Immature natural killer cell (primary cell): ENCODE results near the gene CCNDBP1. TPM values are rescaled to one million over a fixed set of nuclear protein-coding genes. Genes with fewer than 3 reads are reported as not detected.
A peak's percentile ranks its signal among the peaks of the same experiment; 100 is the strongest.
"Not testable (repeated sequence)": the region's sequence is repeated elsewhere in the genome, so short reads cannot be mapped to it uniquely, and the experiment has no call there.

Experiments used
- DNase-seq, 3 donors: peaks; one replicate each; pipeline ENCODE4 v3.0.0; 2022; ENCODE audit warnings: mixed read lengths in 1 of 3
- H3K27ac Mint-ChIP-seq, 6 donors: one replicate each; pipeline ENCODE4 v1.8.0; 2020; ENCODE audit warnings: mixed read lengths in 6 of 6, mild to moderate bottlenecking in 5 of 6, inconsistent platforms in 4 of 6, moderate library complexity in 3 of 6
- H3K27me3 Mint-ChIP-seq, 3 donors: one replicate each; pipeline ENCODE4 v1.8.0; 2020 to 2021; ENCODE audit warnings: low read depth in 3 of 3, mild to moderate bottlenecking in 3 of 3, mixed read lengths in 3 of 3, moderate library complexity in 3 of 3, inconsistent platforms in 1 of 3
- H3K36me3 Mint-ChIP-seq, 3 donors: one replicate each; pipeline ENCODE4 v1.8.0; 2020; ENCODE audit warnings: mixed read lengths in 3 of 3, inconsistent platforms in 2 of 3, mild to moderate bottlenecking in 2 of 3
- H3K4me1 Mint-ChIP-seq, 2 donors: one replicate each; pipeline ENCODE4 v1.8.0; 2020; ENCODE audit warnings: inconsistent platforms in 2 of 2, mild to moderate bottlenecking in 2 of 2, mixed read lengths in 2 of 2, moderate library complexity in 1 of 2
- H3K4me3 Mint-ChIP-seq, 5 donors: one replicate each; pipeline ENCODE4 v1.8.0; 2020; ENCODE audit warnings: mild to moderate bottlenecking in 5 of 5, mixed read lengths in 5 of 5, inconsistent platforms in 3 of 5, moderate library complexity in 3 of 5
- H3K9me3 Mint-ChIP-seq, 6 donors: one replicate each; pipeline ENCODE4 v1.8.0; 2020; ENCODE audit warnings: mild to moderate bottlenecking in 6 of 6, mixed read lengths in 6 of 6, inconsistent platforms in 4 of 6, moderate library complexity in 3 of 6
- polyA plus RNA-seq, 3 donors: library from polyadenylated mRNA; unstranded; fragments of 300-500 nt; fragmentation: Illumina TruSeq; gene quantifications; one replicate each; pipeline ENCODE4 v1.2.3, GENCODE V29; 2021

CCNDBP1 gene, protein sequence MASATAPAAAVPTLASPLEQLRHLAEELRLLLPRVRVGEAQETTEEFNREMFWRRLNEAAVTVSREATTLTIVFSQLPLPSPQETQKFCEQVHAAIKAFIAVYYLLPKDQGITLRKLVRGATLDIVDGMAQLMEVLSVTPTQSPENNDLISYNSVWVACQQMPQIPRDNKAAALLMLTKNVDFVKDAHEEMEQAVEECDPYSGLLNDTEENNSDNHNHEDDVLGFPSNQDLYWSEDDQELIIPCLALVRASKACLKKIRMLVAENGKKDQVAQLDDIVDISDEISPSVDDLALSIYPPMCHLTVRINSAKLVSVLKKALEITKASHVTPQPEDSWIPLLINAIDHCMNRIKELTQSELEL
- 100 to 1,000 TPM; 186 to 286 (median 197) TPM for polyA plus RNA-seq

DNA sequence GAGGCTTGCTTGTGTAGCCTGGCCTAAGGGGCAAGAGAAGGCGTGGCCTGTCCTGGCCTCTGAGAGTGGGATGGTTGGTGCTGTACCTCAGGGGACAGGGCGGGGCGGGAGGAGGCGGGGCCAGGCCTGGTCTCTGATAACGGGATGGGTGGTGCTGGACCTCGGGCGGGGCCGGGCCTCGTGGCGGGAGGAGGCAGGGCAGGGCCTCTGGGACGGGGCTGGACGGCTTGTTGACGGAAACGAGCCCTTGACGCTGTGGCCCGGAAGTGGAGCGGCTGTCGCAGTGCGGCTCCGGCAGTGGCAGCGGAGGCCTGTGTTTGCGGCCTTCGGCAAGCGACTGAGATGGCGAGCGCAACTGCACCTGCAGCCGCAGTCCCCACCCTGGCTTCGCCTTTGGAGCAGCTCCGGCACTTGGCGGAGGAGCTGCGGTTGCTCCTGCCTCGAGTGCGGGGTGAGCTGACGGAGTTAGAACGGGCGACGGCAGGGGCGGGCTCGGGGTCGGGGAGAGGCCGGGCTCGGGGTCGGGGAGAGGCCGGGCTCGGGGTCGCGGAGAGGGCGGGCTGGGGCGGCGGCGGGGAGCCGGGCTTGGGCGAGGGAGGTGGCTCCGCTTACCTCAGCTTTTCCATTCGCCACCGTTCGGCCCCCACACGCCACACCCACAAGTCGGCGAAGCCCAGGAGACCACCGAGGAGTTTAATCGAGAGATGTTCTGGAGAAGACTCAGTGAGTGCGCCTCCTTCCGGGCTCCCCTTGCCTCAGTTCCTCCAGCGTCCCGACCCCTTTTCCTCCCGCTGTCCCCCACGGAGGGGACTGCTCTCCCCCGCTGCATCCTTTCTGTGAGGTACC lies at the start of gene CCNDBP1:
Gene CCNDBP1 (plus strand): TSS at position 247 of the 846 bp plus-strand sequence. CDS start 96 bp downstream, at position 343.
- peak within 1 kb of the TSS; percentile 94 to 97 (median 96) for H3K4me3 Mint-ChIP-seq
- peaks cover 10 to 26% (median 19%) of the 10 kb centered on the region in 3 donors for H3K36me3 Mint-ChIP-seq
- H3K27ac Mint-ChIP-seq: peak within 1 kb of the TSS; percentile 95 to 98 (median 96)
- no peaks in the 10 kb centered on the region for H3K9me3 Mint-ChIP-seq
- peak; percentile 91 to 93 (median 92) for DNase-seq
- H3K4me1 Mint-ChIP-seq: peaks cover 40 to 43% of the 10 kb centered on the region in 2 donors
- H3K27me3 Mint-ChIP-seq: peaks cover 4 to 17% (median 8%) of the 10 kb centered on the region in 3 donors

GRCh38 chr15:43143203-43143941 lies 41.8 kb upstream of the CCNDBP1 start:
- H3K27ac Mint-ChIP-seq: peak overlapping the region in 4 of 6 donors; percentile 13 to 53 (median 26)
- H3K36me3 Mint-ChIP-seq: peaks cover 16 to 34% (median 27%) of the 10 kb centered on the region in 3 donors
- H3K4me3 Mint-ChIP-seq: no peak overlapping the region
- peaks cover 13 to 27% of the 10 kb centered on the region in 2 donors for H3K4me1 Mint-ChIP-seq
- no peaks in the 10 kb centered on the region for H3K27me3 Mint-ChIP-seq
- no peak for DNase-seq
- no peaks in the 10 kb centered on the region for H3K9me3 Mint-ChIP-seq

DNA sequence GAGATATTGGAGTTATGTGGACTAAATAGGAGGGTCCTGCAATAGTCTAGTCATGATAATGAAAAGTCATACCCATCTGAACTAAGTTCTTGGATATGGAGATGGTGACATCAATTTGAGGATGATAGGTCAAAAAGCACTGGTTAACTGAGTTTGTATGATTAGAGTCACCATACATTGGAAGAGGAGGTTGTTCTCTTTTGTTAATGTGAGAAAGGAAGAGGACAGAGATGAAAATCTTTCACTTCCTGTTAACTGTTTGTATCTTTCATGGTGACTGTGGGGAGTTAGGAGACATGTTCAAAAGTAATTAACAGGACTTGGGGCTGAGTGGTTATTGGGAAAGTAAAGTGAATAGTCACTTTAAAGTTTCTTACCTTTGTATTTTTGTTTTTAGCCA lies 40.7 kb upstream of the CCNDBP1 start:
- peak overlapping the region; percentile 15 to 70 (median 20) for H3K27ac Mint-ChIP-seq
- no peaks in the 10 kb centered on the region for H3K9me3 Mint-ChIP-seq
- peaks cover 13 to 31% (median 22%) of the 10 kb centered on the region in 3 donors for H3K36me3 Mint-ChIP-seq
- H3K4me1 Mint-ChIP-seq: peaks cover 13 to 24% of the 10 kb centered on the region in 2 donors
- no peak overlapping the region for H3K4me3 Mint-ChIP-seq
- no peaks in the 10 kb centered on the region for H3K27me3 Mint-ChIP-seq
- DNase-seq: no peak

GRCh38 chr15:43146184-43146583 lies 39.0 kb upstream of the CCNDBP1 start:
- H3K27ac Mint-ChIP-seq: peak overlapping the region in 1 of 6 donors; percentile 11
- no peak overlapping the region for H3K4me3 Mint-ChIP-seq
- H3K4me1 Mint-ChIP-seq: peaks cover 13 to 25% of the 10 kb centered on the region in 2 donors
- no peak for DNase-seq
- H3K36me3 Mint-ChIP-seq: peaks cover 10 to 16% (median 12%) of the 10 kb centered on the region in 3 donors
- no peaks in the 10 kb centered on the region for H3K9me3 Mint-ChIP-seq
- no peaks in the 10 kb centered on the region for H3K27me3 Mint-ChIP-seq

- Mint-ChIP-seq H3K4me1 (peaks cover 3 to 18% of the 10 kb centered on the region in 2 donors), H3K9me3 (no peaks in the 10 kb centered on the region), H3K27ac (no peak overlapping the region), H3K4me3 (no peak overlapping the region), H3K27me3 (no peaks in the 10 kb centered on the region), H3K36me3 (peaks cover 8 to 18% (median 11%) of the 10 kb centered on the region in 3 donors)
- no peak for DNase-seq
Measured at GRCh38 chr15:43150191-43150929, 34.8 kb upstream of the CCNDBP1 start.

GRCh38 chr15:43151688-43152087 lies 33.5 kb upstream of the CCNDBP1 start:
- Mint-ChIP-seq H3K27me3 (no peaks in the 10 kb centered on the region), H3K4me3 (no peak overlapping the region), H3K9me3 (no peaks in the 10 kb centered on the region), H3K27ac (peak overlapping the region in 1 of 6 donors; percentile 80), H3K36me3 (peaks cover 8 to 27% (median 18%) of the 10 kb centered on the region in 3 donors), H3K4me1 (peaks cover 3 to 18% of the 10 kb centered on the region in 2 donors)
- DNase-seq: peak in 1 of 3 donors; percentile 13

GRCh38 chr15:43153269-43153668 lies 31.9 kb upstream of the CCNDBP1 start:
- Mint-ChIP-seq H3K27me3 (no peaks in the 10 kb centered on the region), H3K4me1 (peaks cover 3 to 18% of the 10 kb centered on the region in 2 donors), H3K27ac (peak overlapping the region in 2 of 6 donors; percentile 6 to 73), H3K9me3 (no peaks in the 10 kb centered on the region), H3K36me3 (peaks cover 8 to 30% (median 25%) of the 10 kb centered on the region in 3 donors), H3K4me3 (no peak overlapping the region)
- no peak for DNase-seq

DNA sequence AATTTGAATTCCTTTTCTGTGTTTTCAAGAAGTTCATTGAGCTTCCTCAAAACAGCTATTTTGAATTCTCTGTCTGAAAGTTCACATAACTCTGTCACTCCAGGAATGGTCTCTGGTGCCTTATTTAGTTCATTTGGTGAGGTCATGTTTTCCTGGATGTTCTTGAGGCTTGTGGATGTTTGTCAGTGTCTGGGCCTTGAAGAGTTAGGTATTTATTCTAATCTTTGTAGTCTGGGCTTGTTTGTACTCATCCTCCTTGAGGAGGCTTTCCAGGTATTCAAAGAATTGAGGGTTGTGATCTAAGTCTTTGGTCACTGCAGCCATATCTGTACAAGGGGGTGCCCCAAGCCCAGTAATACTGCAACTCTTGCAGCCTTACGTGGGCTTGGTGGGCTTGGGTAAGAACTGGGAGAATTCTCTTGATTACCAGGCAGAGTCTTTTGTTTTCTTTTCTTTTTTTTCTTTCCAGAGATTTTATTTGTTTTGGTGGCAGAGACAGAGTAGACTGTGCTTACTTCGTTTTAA lies 19.3 kb upstream of the CCNDBP1 start:
- peak overlapping the region in 2 of 6 donors; percentile 11 to 49 for H3K27ac Mint-ChIP-seq
- peaks cover 0 to 1% (median 0%) of the 10 kb centered on the region in 3 donors for H3K27me3 Mint-ChIP-seq
- peaks cover 0 to 2% of the 10 kb centered on the region in 2 donors for H3K4me1 Mint-ChIP-seq
- no peak overlapping the region for H3K4me3 Mint-ChIP-seq
- H3K36me3 Mint-ChIP-seq: peaks cover 9 to 40% (median 23%) of the 10 kb centered on the region in 3 donors
- H3K9me3 Mint-ChIP-seq: no peaks in the 10 kb centered on the region
- no peak for DNase-seq

DNA sequence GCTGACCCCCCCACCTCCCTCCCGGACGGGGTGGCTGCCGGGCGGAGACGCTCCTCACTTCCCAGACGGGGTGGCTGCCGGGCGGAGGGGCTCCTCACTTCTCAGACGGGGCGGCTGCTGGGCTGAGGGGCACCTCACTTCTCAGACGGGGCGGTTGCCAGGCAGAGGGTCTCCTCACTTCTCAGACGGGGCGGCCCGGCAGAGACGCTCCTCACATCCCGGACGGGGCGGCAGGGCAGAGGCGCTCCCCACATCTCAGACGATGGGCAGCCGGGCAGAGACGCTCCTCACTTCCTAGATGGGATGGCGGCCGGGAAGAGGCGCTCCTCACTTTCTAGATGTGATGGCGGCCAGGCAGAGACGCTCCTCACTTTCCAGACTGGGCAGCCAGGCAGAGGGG lies 17.9 kb upstream of the CCNDBP1 start:
- H3K27ac Mint-ChIP-seq, H3K4me1 Mint-ChIP-seq, H3K9me3 Mint-ChIP-seq, H3K4me3 Mint-ChIP-seq, H3K27me3 Mint-ChIP-seq, DNase-seq: not testable (repeated sequence)
- H3K36me3 Mint-ChIP-seq: peaks cover 13 to 43% (median 24%) of the 10 kb centered on the region in 3 donors

DNA sequence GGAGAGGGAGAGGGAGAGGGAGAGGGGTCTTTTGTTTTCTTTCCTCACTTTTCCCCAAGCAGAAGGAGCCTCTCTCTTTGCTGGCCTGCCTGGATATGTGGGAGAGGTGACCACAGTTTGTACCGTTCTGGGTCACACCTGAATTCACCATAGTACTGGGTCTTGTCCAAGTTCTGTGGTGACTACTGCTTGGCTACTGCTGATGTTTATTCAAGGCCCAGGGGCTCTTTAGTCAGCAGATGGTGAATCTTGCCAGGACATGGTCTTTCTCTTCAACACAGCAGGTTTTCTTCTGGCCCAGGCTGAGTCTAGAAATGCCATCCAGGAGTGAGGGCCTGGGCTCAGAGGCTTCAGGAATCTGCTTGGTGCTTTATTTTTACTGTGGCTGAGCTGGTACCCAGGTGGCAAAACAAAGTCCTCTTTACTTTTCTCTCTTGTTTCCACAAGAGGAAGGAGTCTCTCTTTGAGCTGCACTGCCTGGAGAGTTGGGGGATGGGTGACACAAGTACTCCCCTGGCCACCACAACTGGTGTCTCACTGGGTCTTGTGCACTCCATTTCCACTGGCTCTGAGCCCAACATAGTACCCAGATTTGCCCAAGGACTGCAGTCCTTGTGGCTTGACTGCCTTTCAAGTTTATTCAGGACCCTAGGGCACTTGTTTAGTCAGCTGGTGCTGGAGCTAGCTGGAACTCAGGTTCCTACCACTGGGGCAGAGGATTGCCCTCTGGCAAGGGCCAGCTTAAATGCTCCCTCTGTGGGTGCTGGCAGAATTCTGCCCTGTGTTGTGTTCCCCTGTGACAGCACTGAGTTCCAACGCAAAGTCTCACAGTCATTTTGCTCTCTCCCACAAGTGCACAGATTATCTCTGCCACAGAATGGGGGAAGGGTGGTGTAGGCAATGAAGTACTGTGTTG lies 16.8 kb upstream of the CCNDBP1 start:
- Mint-ChIP-seq H3K27ac (peak overlapping the region in 2 of 6 donors; percentile 25 to 50), H3K9me3 (no peaks in the 10 kb centered on the region), H3K36me3 (peaks cover 18 to 48% (median 29%) of the 10 kb centered on the region in 3 donors), H3K27me3 (peaks cover 0 to 1% (median 0%) of the 10 kb centered on the region in 3 donors), H3K4me1 (peaks cover 0 to 2% of the 10 kb centered on the region in 2 donors), H3K4me3 (no peak overlapping the region)
- DNase-seq: no peak

GRCh38 chr15:43169888-43170287 lies 15.3 kb upstream of the CCNDBP1 start:
- Mint-ChIP-seq H3K4me3 (no peak overlapping the region), H3K27ac (no peak overlapping the region)

More at GRCh38 chr15:43169888-43170287, 15.3 kb upstream of the CCNDBP1 start:
- no peak for DNase-seq
- peaks cover 0 to 1% (median 0%) of the 10 kb centered on the region in 3 donors for H3K27me3 Mint-ChIP-seq
- H3K9me3 Mint-ChIP-seq: no peaks in the 10 kb centered on the region
- H3K4me1 Mint-ChIP-seq: peaks cover 0 to 2% of the 10 kb centered on the region in 2 donors
- H3K36me3 Mint-ChIP-seq: peaks cover 20 to 52% (median 25%) of the 10 kb centered on the region in 3 donors
